ENCODE results near the gene ATP8A2. TPM values are rescaled to one million over a fixed set of nuclear protein-coding genes. Genes with fewer than 3 reads are reported as not detected.

Gene ATP8A2
- total RNA-seq, 1 experiment from 2014 or later, result not detected

GRCh38 chr13:25422153-25422552, 50.4 kb downstream of the ATP8A2 start:
- H3K36me3 ChIP-seq (ENCODE audit: control insufficient read depth, insufficient read depth, low read length), result no peaks in the 10 kb centered on the region
- BruUV-seq (replicated peaks), result no TSS peak
- in situ Hi-C loops (cut with HindIII; ENCODE audit: low pct_unique_long_range_greater_than_20kb, low sequenced_read_pairs), result no loop called here
- no peaks in the 10 kb centered on the region for H3K4me1 ChIP-seq (ENCODE audit: control insufficient read depth, insufficient read depth, low read length)
- TF ChIP-seq REST (IDR thresholded peaks at IDR 0.05; ENCODE audit: insufficient read depth in 1 of 2, low read depth in 2 of 2, low read length in 1 of 2) (no peak), SIN3A (IDR thresholded peaks at IDR 0.05; ENCODE audit: borderline replicate concordance, insufficient read depth, low read depth, low read length) (no peak), POLR2AphosphoS5 (IDR thresholded peaks at IDR 0.05; ENCODE audit: low read depth, low read length) (no peak), TCF7L2 (IDR thresholded peaks at IDR 0.05; ENCODE audit: low read depth, low read length) (no peak), CTCF (IDR thresholded peaks at IDR 0.05) (no peak)
- H3K4me3 ChIP-seq (ENCODE audit: low read depth in 2 of 2, low read length in 2 of 2), result no peak overlapping the region
- H3K27me3 ChIP-seq (ENCODE audit: control insufficient read depth, insufficient read depth, low read length), result no peaks in the 10 kb centered on the region; the same call in 1 of the 2 replicates
- intact Hi-C loops (cut with micrococcal nuclease; ENCODE audit: unreplicated experiment), result no loop called here
- no peak for DNase-seq (ENCODE audit: low read depth, low spot score)
- POLR2A ChIA-PET, result no interaction called here
- H3K27ac ChIP-seq (ENCODE audit: low read length), result no peak overlapping the region
- ATAC-seq, result no peak
- H3K9me3 ChIP-seq (ENCODE audit: control insufficient read depth, insufficient read depth, low read depth, low read length), result no peaks in the 10 kb centered on the region
- CTCF ChIA-PET, result no interaction called here

- intact Hi-C loops (cut with micrococcal nuclease; ENCODE audit: unreplicated experiment), result no loop called here
- BruUV-seq (replicated peaks), result no TSS peak
- CTCF ChIA-PET, result no interaction called here
These were observed 52.1 kb downstream of the ATP8A2 start for GRCh38 chr13:25423831-25424230.

More at GRCh38 chr13:25423831-25424230, 52.1 kb downstream of the ATP8A2 start:
- no peaks in the 10 kb centered on the region for H3K9me3 ChIP-seq (ENCODE audit: control insufficient read depth, insufficient read depth, low read depth, low read length)
- H3K27me3 ChIP-seq (ENCODE audit: control insufficient read depth, insufficient read depth, low read length), result no peaks in the 10 kb centered on the region; the same call in 1 of the 2 replicates
- no peaks in the 10 kb centered on the region for H3K36me3 ChIP-seq (ENCODE audit: control insufficient read depth, insufficient read depth, low read length)
- DNase-seq (ENCODE audit: low read depth, low spot score) (no peak), ATAC-seq (no peak)
- H3K4me1 ChIP-seq (ENCODE audit: control insufficient read depth, insufficient read depth, low read length), result no peaks in the 10 kb centered on the region
- in situ Hi-C loops (cut with HindIII; ENCODE audit: low pct_unique_long_range_greater_than_20kb, low sequenced_read_pairs), result no loop called here
- TF ChIP-seq SIN3A (IDR thresholded peaks at IDR 0.05; ENCODE audit: borderline replicate concordance, insufficient read depth, low read depth, low read length) (no peak), TCF7L2 (IDR thresholded peaks at IDR 0.05; ENCODE audit: low read depth, low read length) (no peak), POLR2AphosphoS5 (IDR thresholded peaks at IDR 0.05; ENCODE audit: low read depth, low read length) (no peak), REST (IDR thresholded peaks at IDR 0.05; ENCODE audit: insufficient read depth in 1 of 2, low read depth in 2 of 2, low read length in 1 of 2) (no peak)
- no peak overlapping the region for H3K4me3 ChIP-seq (ENCODE audit: low read depth in 2 of 2, low read length in 2 of 2)
- POLR2A ChIA-PET, result no interaction called here
- no peak overlapping the region for H3K27ac ChIP-seq (ENCODE audit: low read length)

Measured in Panc1 (cell line).